Neural progenitor cell (in vitro differentiated cells): ENCODE measurements around the gene WDR27. TPM values are rescaled to one million over a fixed set of nuclear protein-coding genes. Genes with fewer than 3 reads are reported as not detected.

Experiments used
- DNase-seq: peaks from one replicate; pipeline ENCODE4 v3.0.0-alpha.2; 2016; ENCODE audit warnings: low spot score
- H2AFZ ChIP-seq: fragments of 200-600 bp; sonication (generic); replicated peaks from 2 replicates; pipeline ENCODE4 v1.6.1; 2016; ENCODE audit warnings: antibody characterized with exemption
- H3F3A ChIP-seq: fragments of 200-600 bp; sonication (generic); 2 replicates; pipeline ENCODE4 v1.6.1; 2016; ENCODE audit warnings: antibody characterized with exemption, low read depth
- H3K27ac ChIP-seq: fragments of 200-600 bp; sonication (generic); 2 replicates; pipeline ENCODE4 v1.5.1; 2016; ENCODE audit warnings: mild to moderate bottlenecking
- H3K27me3 ChIP-seq: fragments of 200-600 bp; sonication (generic); 2 replicates; pipeline ENCODE4 v1.6.1; 2016; ENCODE audit warnings: mild to moderate bottlenecking, moderate library complexity
- H3K36me3 ChIP-seq: fragments of 200-600 bp; sonication (generic); 2 replicates; pipeline ENCODE4 v1.5.1; 2016
- H3K4me1 ChIP-seq: fragments of 200-600 bp; sonication (generic); 2 replicates; pipeline ENCODE4 v1.6.1; 2016; ENCODE audit warnings: mixed run types
- H3K4me2 ChIP-seq: fragments of 200-600 bp; sonication (generic); 2 replicates; pipeline ENCODE4 v1.6.1; 2016
- H3K4me3 ChIP-seq: fragments of 200-600 bp; sonication (generic); 2 replicates; pipeline ENCODE4 v1.5.1; 2016
- H3K79me2 ChIP-seq: fragments of 200-600 bp; sonication (generic); 2 replicates; pipeline ENCODE4 v1.6.1; 2016; ENCODE audit warnings: low read depth
- H3K9ac ChIP-seq: fragments of 200-600 bp; sonication (generic); 2 replicates; pipeline ENCODE4 v1.6.1; 2016
- H3K9me3 ChIP-seq: fragments of 200-600 bp; sonication (generic); 2 replicates; pipeline ENCODE4 v1.5.1; 2016; ENCODE audit warnings: low read depth
- H4K20me1 ChIP-seq: fragments of 200-600 bp; sonication (generic); 2 replicates; pipeline ENCODE4 v1.6.1; 2016; ENCODE audit warnings: low read depth
- H3K27ac Mint-ChIP-seq: 3 replicates; pipeline ENCODE4 v1.8.0; 2021; ENCODE audit warnings: mixed read lengths
- H3K27me3 Mint-ChIP-seq: 2 replicates; pipeline ENCODE4 v1.8.0; 2022; ENCODE audit warnings: low read depth, mild to moderate bottlenecking, inconsistent platforms, moderate library complexity, mixed read lengths; ENCODE audit not compliant: insufficient read depth
- H3K36me3 Mint-ChIP-seq: 3 replicates; pipeline ENCODE4 v1.8.0; 2021; ENCODE audit warnings: mixed read lengths
- H3K4me1 Mint-ChIP-seq: 3 replicates; pipeline ENCODE4 v1.8.0; 2021; ENCODE audit warnings: mixed read lengths
- H3K4me3 Mint-ChIP-seq: 3 replicates; pipeline ENCODE4 v1.8.0; 2021; ENCODE audit warnings: mild to moderate bottlenecking, moderate library complexity, mixed read lengths
- H3K9me3 Mint-ChIP-seq: 3 replicates; pipeline ENCODE4 v1.8.0; 2020; ENCODE audit warnings: mixed read lengths
- CTCF ChIP-seq: fragments of 200-600 bp; sonication (generic); IDR thresholded peaks from 2 replicates; pipeline ENCODE4 v1.5.1; 2017; ENCODE audit warnings: antibody characterized with exemption, mild to moderate bottlenecking
- EZH2 ChIP-seq: fragments of 200-600 bp; sonication (generic); IDR thresholded peaks from 2 replicates; pipeline ENCODE4 v1.6.1; 2017; ENCODE audit warnings: antibody characterized with exemption, mild to moderate bottlenecking, moderate library complexity
- EZH2phosphoT487 ChIP-seq: fragments of 200-600 bp; sonication (generic); IDR thresholded peaks from 2 replicates; pipeline ENCODE4 v1.6.1; 2017; ENCODE audit warnings: antibody characterized with exemption
- total RNA-seq: library from RNA; depleted of rRNA; stranded (reverse); fragments of >200 nt; gene quantifications from 2 replicates; pipeline ENCODE4 v1.2.3, GENCODE V29; 2015; ENCODE audit warnings: low replicate concordance

WDR27 gene
- total RNA-seq, 1 donor from 2014 or later = 69.0 TPM

- no peak for TF ChIP-seq CTCF
- TF ChIP-seq EZH2phosphoT487 = no peak
- TF ChIP-seq EZH2 = no peak
- no peaks in the 10 kb centered on the region for H3K79me2 ChIP-seq
- Mint-ChIP-seq H3K4me3 (no peak overlapping the region), H3K9me3 (peaks cover 48% of the 10 kb centered on the region), H3K36me3 (peaks cover 4% of the 10 kb centered on the region), H3K27me3 (peaks cover 3% of the 10 kb centered on the region), H3K4me1 (no peaks in the 10 kb centered on the region), H3K27ac (no peak overlapping the region)
- H3K36me3 ChIP-seq = peaks cover 3% of the 10 kb centered on the region
- no peaks in the 10 kb centered on the region for H3K27me3 ChIP-seq
- H4K20me1 ChIP-seq = no peaks in the 10 kb centered on the region
- no peak for DNase-seq
- no peak overlapping the region for H3K9ac ChIP-seq
- peaks cover 17% of the 10 kb centered on the region for H3K9me3 ChIP-seq
- H3K4me2 ChIP-seq = no peak overlapping the region
- H2AFZ ChIP-seq = no peak overlapping the region
- H3K27ac ChIP-seq = no peak overlapping the region
- H3K4me3 ChIP-seq = no peak overlapping the region
- H3F3A ChIP-seq = no peaks in the 10 kb centered on the region
- H3K4me1 ChIP-seq = no peaks in the 10 kb centered on the region
Measured at GRCh38 chr6:169411296-169411695, 290.5 kb downstream of the WDR27 start.

- no peak overlapping the region for H3K4me3 ChIP-seq
- peaks cover 4% of the 10 kb centered on the region for H3K36me3 Mint-ChIP-seq
- H3K4me1 ChIP-seq = no peaks in the 10 kb centered on the region
- no peak for DNase-seq
- no peaks in the 10 kb centered on the region for H3K36me3 ChIP-seq
- no peak overlapping the region for H3K4me3 Mint-ChIP-seq
- H3K4me2 ChIP-seq = no peak overlapping the region
- no peak overlapping the region for H3K27ac ChIP-seq
- peaks cover 8% of the 10 kb centered on the region for H3K9me3 ChIP-seq
- H3K27me3 ChIP-seq = no peaks in the 10 kb centered on the region
- no peaks in the 10 kb centered on the region for H3F3A ChIP-seq
- peaks cover 39% of the 10 kb centered on the region for H3K9me3 Mint-ChIP-seq
- H3K27me3 Mint-ChIP-seq = peaks cover 3% of the 10 kb centered on the region
- H3K79me2 ChIP-seq = no peaks in the 10 kb centered on the region
- H4K20me1 ChIP-seq = no peaks in the 10 kb centered on the region
- no peak overlapping the region for H3K27ac Mint-ChIP-seq
- TF ChIP-seq CTCF (no peak), EZH2 (no peak), EZH2phosphoT487 (no peak)
- H3K4me1 Mint-ChIP-seq = no peaks in the 10 kb centered on the region
- no peak overlapping the region for H3K9ac ChIP-seq
- no peak overlapping the region for H2AFZ ChIP-seq
Measured at GRCh38 chr6:169409742-169410312, 292.0 kb downstream of the WDR27 start.

- TF ChIP-seq CTCF (no peak), EZH2phosphoT487 (no peak), EZH2 (no peak)
Measured at GRCh38 chr6:169407325-169407724, 294.5 kb downstream of the WDR27 start.

More at GRCh38 chr6:169407325-169407724, 294.5 kb downstream of the WDR27 start:
- Histone ChIP-seq H4K20me1 (no peaks in the 10 kb centered on the region), H3K9ac (no peak overlapping the region), H3K27ac (no peak overlapping the region), H3K4me3 (no peak overlapping the region), H3K27me3 (no peaks in the 10 kb centered on the region), H3K4me1 (no peaks in the 10 kb centered on the region), H3K79me2 (no peaks in the 10 kb centered on the region), H3K36me3 (no peaks in the 10 kb centered on the region), H3F3A (no peaks in the 10 kb centered on the region), H3K9me3 (no peaks in the 10 kb centered on the region), H2AFZ (no peak overlapping the region), H3K4me2 (no peak overlapping the region)
- Mint-ChIP-seq H3K27me3 (peaks cover 3% of the 10 kb centered on the region), H3K4me1 (no peaks in the 10 kb centered on the region), H3K36me3 (peaks cover 4% of the 10 kb centered on the region), H3K9me3 (peaks cover 23% of the 10 kb centered on the region), H3K27ac (no peak overlapping the region), H3K4me3 (no peak overlapping the region)
- DNase-seq = no peak

Other genes with a start within 250 kb of the WDR27 start
- gene C6orf120, start 97 bp upstream of the WDR27 start, total RNA-seq = 38.8 and 42.4 TPM in 2 replicates
- gene PHF10, start 22.5 kb upstream of the WDR27 start, total RNA-seq = 25.6 and 43.0 TPM in 2 replicates
- gene DYNLT2, start 49.5 kb upstream of the WDR27 start, total RNA-seq = 3.3 and 4.7 TPM in 2 replicates
- gene ERMARD, start 49.6 kb upstream of the WDR27 start, total RNA-seq = 23.9 and 31.4 TPM in 2 replicates